Measurements from ENCODE around the gene RIOK1. TPM values are rescaled to one million over a fixed set of nuclear protein-coding genes. Genes with fewer than 3 reads are reported as not detected.

RIOK1 gene
- total and polyA plus RNA-seq, 2 of the 13 experiments (the other 11 are each of a cell fraction or from before 2014, with no cell fraction given): 9.4 to 37.8 TPM

- peak; percentile 99 for TF ChIP-seq SALL1 (CRISPR knock-in tag; IDR thresholded peaks at IDR 0.05)
- TF ChIP-seq, protein P1, sequence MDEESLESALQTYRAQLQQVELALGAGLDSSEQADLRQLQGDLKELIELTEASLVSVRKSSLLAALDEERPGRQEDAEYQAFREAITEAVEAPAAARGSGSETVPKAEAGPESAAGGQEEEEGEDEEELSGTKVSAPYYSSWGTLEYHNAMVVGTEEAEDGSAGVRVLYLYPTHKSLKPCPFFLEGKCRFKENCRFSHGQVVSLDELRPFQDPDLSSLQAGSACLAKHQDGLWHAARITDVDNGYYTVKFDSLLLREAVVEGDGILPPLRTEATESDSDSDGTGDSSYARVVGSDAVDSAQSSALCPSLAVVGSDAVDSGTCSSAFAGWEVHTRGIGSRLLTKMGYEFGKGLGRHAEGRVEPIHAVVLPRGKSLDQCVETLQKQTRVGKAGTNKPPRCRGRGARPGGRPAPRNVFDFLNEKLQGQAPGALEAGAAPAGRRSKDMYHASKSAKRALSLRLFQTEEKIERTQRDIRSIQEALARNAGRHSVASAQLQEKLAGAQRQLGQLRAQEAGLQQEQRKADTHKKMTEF (CRISPR knock-in tag; IDR thresholded peaks at IDR 0.05): peak; percentile 95
- TF ChIP-seq SIN3B (IDR thresholded peaks at IDR 0.05; ENCODE audit: low read length): no peak
- TF ChIP-seq KAT2B (IDR thresholded peaks at IDR 0.05; ENCODE audit: borderline replicate concordance, low read depth, low read length): no peak
- peak; percentile 35 for TF ChIP-seq ZNF263 (CRISPR knock-in tag; IDR thresholded peaks at IDR 0.05)
- TF ChIP-seq, protein P2, sequence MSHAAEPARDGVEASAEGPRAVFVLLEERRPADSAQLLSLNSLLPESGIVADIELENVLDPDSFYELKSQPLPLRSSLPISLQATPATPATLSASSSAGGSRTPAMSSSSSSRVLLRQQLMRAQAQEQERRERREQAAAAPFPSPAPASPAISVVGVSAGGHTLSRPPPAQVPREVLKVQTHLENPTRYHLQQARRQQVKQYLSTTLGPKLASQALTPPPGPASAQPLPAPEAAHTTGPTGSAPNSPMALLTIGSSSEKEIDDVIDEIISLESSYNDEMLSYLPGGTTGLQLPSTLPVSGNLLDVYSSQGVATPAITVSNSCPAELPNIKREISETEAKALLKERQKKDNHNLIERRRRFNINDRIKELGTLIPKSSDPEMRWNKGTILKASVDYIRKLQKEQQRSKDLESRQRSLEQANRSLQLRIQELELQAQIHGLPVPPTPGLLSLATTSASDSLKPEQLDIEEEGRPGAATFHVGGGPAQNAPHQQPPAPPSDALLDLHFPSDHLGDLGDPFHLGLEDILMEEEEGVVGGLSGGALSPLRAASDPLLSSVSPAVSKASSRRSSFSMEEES (CRISPR knock-in tag; IDR thresholded peaks at IDR 0.05): peak; percentile 81
- TF ChIP-seq, protein P3, sequence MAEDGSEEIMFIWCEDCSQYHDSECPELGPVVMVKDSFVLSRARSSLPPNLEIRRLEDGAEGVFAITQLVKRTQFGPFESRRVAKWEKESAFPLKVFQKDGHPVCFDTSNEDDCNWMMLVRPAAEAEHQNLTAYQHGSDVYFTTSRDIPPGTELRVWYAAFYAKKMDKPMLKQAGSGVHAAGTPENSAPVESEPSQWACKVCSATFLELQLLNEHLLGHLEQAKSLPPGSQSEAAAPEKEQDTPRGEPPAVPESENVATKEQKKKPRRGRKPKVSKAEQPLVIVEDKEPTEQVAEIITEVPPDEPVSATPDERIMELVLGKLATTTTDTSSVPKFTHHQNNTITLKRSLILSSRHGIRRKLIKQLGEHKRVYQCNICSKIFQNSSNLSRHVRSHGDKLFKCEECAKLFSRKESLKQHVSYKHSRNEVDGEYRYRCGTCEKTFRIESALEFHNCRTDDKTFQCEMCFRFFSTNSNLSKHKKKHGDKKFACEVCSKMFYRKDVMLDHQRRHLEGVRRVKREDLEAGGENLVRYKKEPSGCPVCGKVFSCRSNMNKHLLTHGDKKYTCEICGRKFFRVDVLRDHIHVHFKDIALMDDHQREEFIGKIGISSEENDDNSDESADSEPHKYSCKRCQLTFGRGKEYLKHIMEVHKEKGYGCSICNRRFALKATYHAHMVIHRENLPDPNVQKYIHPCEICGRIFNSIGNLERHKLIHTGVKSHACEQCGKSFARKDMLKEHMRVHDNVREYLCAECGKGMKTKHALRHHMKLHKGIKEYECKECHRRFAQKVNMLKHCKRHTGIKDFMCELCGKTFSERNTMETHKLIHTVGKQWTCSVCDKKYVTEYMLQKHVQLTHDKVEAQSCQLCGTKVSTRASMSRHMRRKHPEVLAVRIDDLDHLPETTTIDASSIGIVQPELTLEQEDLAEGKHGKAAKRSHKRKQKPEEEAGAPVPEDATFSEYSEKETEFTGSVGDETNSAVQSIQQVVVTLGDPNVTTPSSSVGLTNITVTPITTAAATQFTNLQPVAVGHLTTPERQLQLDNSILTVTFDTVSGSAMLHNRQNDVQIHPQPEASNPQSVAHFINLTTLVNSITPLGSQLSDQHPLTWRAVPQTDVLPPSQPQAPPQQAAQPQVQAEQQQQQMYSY (CRISPR knock-in tag; IDR thresholded peaks at IDR 0.05): 0 out of 2 replicates have a peak, but pooled peaks have one; percentile 29
- no peak for TF ChIP-seq SRSF4 (IDR thresholded peaks at IDR 0.05; ENCODE audit: low read depth, low read length, poor library complexity, severe bottlenecking)
- peak; percentile 91 for TF ChIP-seq SNAI1 (CRISPR knock-in tag; IDR thresholded peaks at IDR 0.05; ENCODE audit: borderline replicate concordance)
- TF ChIP-seq ZNF703 (CRISPR knock-in tag; IDR thresholded peaks at IDR 0.05; ENCODE audit: borderline replicate concordance): peak; percentile 78; the same call in 1 of the 2 replicates
- no peak for TF ChIP-seq ZNF24 (IDR thresholded peaks at IDR 0.05)
- no peak for TF ChIP-seq NFIC (IDR thresholded peaks at IDR 0.05; ENCODE audit: low read length)
- TF ChIP-seq SRY (CRISPR knock-in tag; IDR thresholded peaks at IDR 0.05): peak; percentile 68; the same call in 1 of the 2 replicates
- TF ChIP-seq, protein P4, sequence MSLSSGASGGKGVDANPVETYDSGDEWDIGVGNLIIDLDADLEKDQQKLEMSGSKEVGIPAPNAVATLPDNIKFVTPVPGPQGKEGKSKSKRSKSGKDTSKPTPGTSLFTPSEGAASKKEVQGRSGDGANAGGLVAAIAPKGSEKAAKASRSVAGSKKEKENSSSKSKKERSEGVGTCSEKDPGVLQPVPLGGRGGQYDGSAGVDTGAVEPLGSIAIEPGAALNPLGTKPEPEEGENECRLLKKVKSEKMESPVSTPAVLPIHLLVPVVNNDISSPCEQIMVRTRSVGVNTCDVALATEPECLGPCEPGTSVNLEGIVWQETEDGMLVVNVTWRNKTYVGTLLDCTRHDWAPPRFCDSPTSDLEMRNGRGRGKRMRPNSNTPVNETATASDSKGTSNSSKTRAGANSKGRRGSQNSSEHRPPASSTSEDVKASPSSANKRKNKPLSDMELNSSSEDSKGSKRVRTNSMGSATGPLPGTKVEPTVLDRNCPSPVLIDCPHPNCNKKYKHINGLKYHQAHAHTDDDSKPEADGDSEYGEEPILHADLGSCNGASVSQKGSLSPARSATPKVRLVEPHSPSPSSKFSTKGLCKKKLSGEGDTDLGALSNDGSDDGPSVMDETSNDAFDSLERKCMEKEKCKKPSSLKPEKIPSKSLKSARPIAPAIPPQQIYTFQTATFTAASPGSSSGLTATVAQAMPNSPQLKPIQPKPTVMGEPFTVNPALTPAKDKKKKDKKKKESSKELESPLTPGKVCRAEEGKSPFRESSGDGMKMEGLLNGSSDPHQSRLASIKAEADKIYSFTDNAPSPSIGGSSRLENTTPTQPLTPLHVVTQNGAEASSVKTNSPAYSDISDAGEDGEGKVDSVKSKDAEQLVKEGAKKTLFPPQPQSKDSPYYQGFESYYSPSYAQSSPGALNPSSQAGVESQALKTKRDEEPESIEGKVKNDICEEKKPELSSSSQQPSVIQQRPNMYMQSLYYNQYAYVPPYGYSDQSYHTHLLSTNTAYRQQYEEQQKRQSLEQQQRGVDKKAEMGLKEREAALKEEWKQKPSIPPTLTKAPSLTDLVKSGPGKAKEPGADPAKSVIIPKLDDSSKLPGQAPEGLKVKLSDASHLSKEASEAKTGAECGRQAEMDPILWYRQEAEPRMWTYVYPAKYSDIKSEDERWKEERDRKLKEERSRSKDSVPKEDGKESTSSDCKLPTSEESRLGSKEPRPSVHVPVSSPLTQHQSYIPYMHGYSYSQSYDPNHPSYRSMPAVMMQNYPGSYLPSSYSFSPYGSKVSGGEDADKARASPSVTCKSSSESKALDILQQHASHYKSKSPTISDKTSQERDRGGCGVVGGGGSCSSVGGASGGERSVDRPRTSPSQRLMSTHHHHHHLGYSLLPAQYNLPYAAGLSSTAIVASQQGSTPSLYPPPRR (CRISPR knock-in tag; IDR thresholded peaks at IDR 0.05; ENCODE audit: borderline replicate concordance): peak; percentile 59; the same call in 1 of the 2 replicates
- no peak for TF ChIP-seq NONO (IDR thresholded peaks at IDR 0.05)
- TF ChIP-seq NONO (CRISPR knock-in tag; conservative IDR thresholded peaks at IDR 0.05): peak; percentile 93
- TF ChIP-seq ATM (IDR thresholded peaks at IDR 0.05; ENCODE audit: borderline replicate concordance): no peak
- TF ChIP-seq ZNF713 (CRISPR knock-in tag; IDR thresholded peaks at IDR 0.05): no peak; the same call in 1 of the 2 replicates
Observed at GRCh38 chr6:7389451-7390225, at the start of gene RIOK1, which contains the start of gene CAGE1 (continued).

Data from HepG2 (cell line).